Lung (tissue), 12 donors: Measurements from ENCODE around the gene CFAP410. TPM values are rescaled to one million over a fixed set of nuclear protein-coding genes. Genes with fewer than 3 reads are reported as not detected.
"Not testable (repeated sequence)": the region's sequence is repeated elsewhere in the genome, so short reads cannot be mapped to it uniquely, and the experiment has no call there.

ENCODE experiments used
- ATAC-seq: fragments of 200-7000 bp; cut with Tn5 transposase; one replicate; pipeline ENCODE4 v1.9.1; 2020; ENCODE audit warnings: moderate number of reproducible peaks; ENCODE audit not compliant: insufficient read depth, low FRiP score
- DNase-seq, 3 donors: peaks; one replicate each; pipeline ENCODE4 v3.0.0-alpha.2; 2013 to 2017
- H3K27ac ChIP-seq, 2 donors: one replicate each; pipeline ENCODE4 v1.5.1; 2013; ENCODE audit warnings: mild to moderate bottlenecking in 2 of 2, moderate library complexity in 2 of 2, control low read depth in 1 of 2, inconsistent platforms in 1 of 2, low read depth in 1 of 2, low read length in 1 of 2
- H3K27me3 ChIP-seq, 3 donors: one replicate each; pipeline ENCODE4 v1.5.1; 2013; ENCODE audit warnings: low read length in 2 of 3; ENCODE audit not compliant: control insufficient read depth in 3 of 3, insufficient read depth in 3 of 3
- H3K36me3 ChIP-seq, 4 donors: one replicate each; pipeline ENCODE4 v1.5.1; 2013; ENCODE audit warnings: low read length in 4 of 4, mild to moderate bottlenecking in 1 of 4, moderate library complexity in 1 of 4; ENCODE audit not compliant: control insufficient read depth in 4 of 4, insufficient read depth in 4 of 4
- H3K4me1 ChIP-seq, 5 donors: one replicate each; pipeline ENCODE4 v1.5.1; 2013; ENCODE audit warnings: low read length in 5 of 5, mild to moderate bottlenecking in 2 of 5, moderate library complexity in 1 of 5; ENCODE audit not compliant: control insufficient read depth in 5 of 5, insufficient read depth in 5 of 5
- H3K4me3 ChIP-seq: one replicate; pipeline ENCODE4 v1.5.1; 2013; ENCODE audit warnings: mild to moderate bottlenecking, control low read depth, moderate library complexity
- H3K9ac ChIP-seq, 2 donors: one replicate each; pipeline ENCODE4 v1.5.1; 2013; ENCODE audit warnings: low read length in 2 of 2, control low read depth in 1 of 2; ENCODE audit not compliant: insufficient read depth in 1 of 2
- H3K9me3 ChIP-seq, 4 donors: one replicate each; pipeline ENCODE4 v1.5.1; 2013; ENCODE audit warnings: low read length in 3 of 4, mild to moderate bottlenecking in 1 of 4, moderate library complexity in 1 of 4; ENCODE audit not compliant: control insufficient read depth in 4 of 4, insufficient read depth in 3 of 4
- WGBS, 2 donors: extraction: QIAGEN DNeasy Blood & Tissue Kit; methylation state at CpG; one replicate each; pipeline ENCODE4 v1.1.7; 2013; 5-methylcytosine and 5-hydroxymethylcytosine counted together
- polyA plus RNA-seq, 2 donors: library from polyadenylated mRNA; stranded (reverse); fragments of 200-250 nt; gene quantifications; one replicate each; pipeline ENCODE4 v1.2.1, GENCODE V29; 2013
- total RNA-seq, 2 donors: library from RNA; depleted of rRNA in 1 of 2; stranded (reverse); fragments of >200 nt in 1 of 2; gene quantifications; one replicate each; pipeline ENCODE4 v1.2.1, GENCODE V29; 2014 to 2021
- TF ChIP-seq, protein P1 (sequence below): IDR thresholded peaks from 2 replicates; pipeline ENCODE4 v1.5.1; 2012; ENCODE audit warnings: mild to moderate bottlenecking; ENCODE audit errors: control extremely low read depth, extremely low read depth
- donor health status: control.
- donor health status: control.
- donor health status: Bipolar disorder and iron deficiency.
- donor health status: healthy.
- donor health status: DM: yes; HTN: yes; CAD: no.

The CFAP410 gene
- total and polyA plus RNA-seq, 4 donors = 24.3 to 72.7 (median 39.5) TPM

- DNase-seq = peak; percentile 57 to 64 (median 58)
- peak overlapping the region in 1 of 2 donors; percentile 59 for H3K27ac ChIP-seq
These were observed 34.3 kb downstream of the CFAP410 start for GRCh38 chr21:44304877-44305293.

DNA sequence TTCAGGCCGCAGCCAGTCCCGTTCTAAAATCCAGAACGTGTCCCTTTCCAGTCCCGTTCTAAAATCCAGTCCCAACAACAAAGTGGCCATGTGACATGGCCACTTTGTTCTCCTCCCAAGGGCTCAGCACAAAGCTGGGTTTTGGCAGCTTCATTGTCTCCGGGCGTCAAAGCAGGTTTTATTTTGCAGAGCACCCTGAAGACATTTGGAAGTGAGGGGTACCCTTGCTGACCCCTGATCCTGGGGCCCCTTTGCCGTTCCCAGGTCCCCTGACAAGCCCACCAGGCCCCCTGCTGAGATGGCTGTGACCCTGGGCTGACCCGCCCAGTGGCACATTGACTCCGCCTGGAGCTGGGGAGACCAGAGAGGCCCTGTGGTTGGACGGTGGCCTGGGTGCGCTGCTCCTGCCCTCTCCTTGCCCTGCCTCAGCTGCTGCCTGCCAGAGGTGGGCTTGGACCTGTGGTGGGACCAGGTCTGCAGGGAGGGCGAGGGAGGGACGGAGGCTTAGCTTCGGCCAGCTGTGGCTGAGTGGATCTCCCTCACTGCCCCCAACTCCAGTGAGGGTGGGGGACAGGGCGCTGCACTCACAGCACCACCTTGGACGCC is 35.1 kb downstream of the CFAP410 start:
- no peaks in the 10 kb centered on the region for H3K27me3 ChIP-seq
- TF ChIP-seq, protein P1, sequence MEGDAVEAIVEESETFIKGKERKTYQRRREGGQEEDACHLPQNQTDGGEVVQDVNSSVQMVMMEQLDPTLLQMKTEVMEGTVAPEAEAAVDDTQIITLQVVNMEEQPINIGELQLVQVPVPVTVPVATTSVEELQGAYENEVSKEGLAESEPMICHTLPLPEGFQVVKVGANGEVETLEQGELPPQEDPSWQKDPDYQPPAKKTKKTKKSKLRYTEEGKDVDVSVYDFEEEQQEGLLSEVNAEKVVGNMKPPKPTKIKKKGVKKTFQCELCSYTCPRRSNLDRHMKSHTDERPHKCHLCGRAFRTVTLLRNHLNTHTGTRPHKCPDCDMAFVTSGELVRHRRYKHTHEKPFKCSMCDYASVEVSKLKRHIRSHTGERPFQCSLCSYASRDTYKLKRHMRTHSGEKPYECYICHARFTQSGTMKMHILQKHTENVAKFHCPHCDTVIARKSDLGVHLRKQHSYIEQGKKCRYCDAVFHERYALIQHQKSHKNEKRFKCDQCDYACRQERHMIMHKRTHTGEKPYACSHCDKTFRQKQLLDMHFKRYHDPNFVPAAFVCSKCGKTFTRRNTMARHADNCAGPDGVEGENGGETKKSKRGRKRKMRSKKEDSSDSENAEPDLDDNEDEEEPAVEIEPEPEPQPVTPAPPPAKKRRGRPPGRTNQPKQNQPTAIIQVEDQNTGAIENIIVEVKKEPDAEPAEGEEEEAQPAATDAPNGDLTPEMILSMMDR = no peak
- 84 to 88% methylated on average over 16 of the region's 16 CpGs for WGBS, 2 donors
- peaks cover 0 to 10% (median 0%) of the 10 kb centered on the region in 4 donors for H3K36me3 ChIP-seq
- no peaks in the 10 kb centered on the region for H3K9me3 ChIP-seq
- no peak for DNase-seq
- H3K27ac ChIP-seq = peak overlapping the region in 1 of 2 donors; percentile 4
- no peak for ATAC-seq
- no peak overlapping the region for H3K9ac ChIP-seq
- H3K4me1 ChIP-seq = peaks cover 0 to 40% (median 36%) of the 10 kb centered on the region in 5 donors
- no peak overlapping the region for H3K4me3 ChIP-seq

More at GRCh38 chr21:44304877-44305293, 34.3 kb downstream of the CFAP410 start:
- Histone ChIP-seq H3K27me3 (no peaks in the 10 kb centered on the region), H3K4me1 (peaks cover 0 to 35% (median 33%) of the 10 kb centered on the region in 5 donors), H3K36me3 (peaks cover 0 to 13% (median 0%) of the 10 kb centered on the region in 4 donors), H3K9me3 (no peaks in the 10 kb centered on the region), H3K9ac (no peak overlapping the region), H3K4me3 (no peak overlapping the region)
- ATAC-seq = no peak
- TF ChIP-seq, protein P1 = no peak
- 63 to 68% methylated on average over 8 of the region's 8 CpGs for WGBS, 2 donors

- H3K4me3 ChIP-seq = no peak overlapping the region
- DNase-seq (no peak), ATAC-seq (no peak)
- peaks cover 0 to 10% (median 0%) of the 10 kb centered on the region in 4 donors for H3K36me3 ChIP-seq
- H3K27ac ChIP-seq = no peak overlapping the region
- H3K4me1 ChIP-seq = peaks cover 0 to 42% (median 36%) of the 10 kb centered on the region in 5 donors
- no peaks in the 10 kb centered on the region for H3K27me3 ChIP-seq
- H3K9ac ChIP-seq = no peak overlapping the region
- H3K9me3 ChIP-seq = no peaks in the 10 kb centered on the region
- WGBS, 2 donors = 69 to 78% methylated on average over 12 of the region's 12 CpGs
- TF ChIP-seq, protein P1 = no peak
These were observed 35.7 kb downstream of the CFAP410 start for GRCh38 chr21:44303490-44303981.

GRCh38 chr21:44302573-44303401 is 36.4 kb downstream of the CFAP410 start:
- H3K27ac ChIP-seq = peak overlapping the region in 1 of 2 donors; percentile 20
- WGBS, 2 donors = 76 to 77% methylated on average over 23 of the region's 23 CpGs
- not testable (repeated sequence) for H3K36me3 ChIP-seq, ATAC-seq, H3K4me3 ChIP-seq, H3K27me3 ChIP-seq, DNase-seq, H3K9ac ChIP-seq, H3K9me3 ChIP-seq
- H3K4me1 ChIP-seq = peaks cover 0 to 42% (median 36%) of the 10 kb centered on the region in 5 donors
